Measurements from ENCODE around the gene CD58.
"Not testable (repeated sequence)": the region's sequence is repeated elsewhere in the genome, so short reads cannot be mapped to it uniquely, and the experiment has no call there.

The CD58 gene

GRCh38 chr1:116593401-116593800 lies 22.6 kb upstream of the CD58 start:
- not testable (repeated sequence) for DNase-seq (ENCODE audit: low spot score)

- DNase-seq (ENCODE audit: low spot score): not testable (repeated sequence)
Measured at GRCh38 chr1:116591951-116592605, 21.3 kb upstream of the CD58 start.

- peak; percentile 50 for DNase-seq (ENCODE audit: low spot score)
Measured at GRCh38 chr1:116591006-116591950, 20.5 kb upstream of the CD58 start.

GRCh38 chr1:116590359-116591005 lies 19.7 kb upstream of the CD58 start:
- not testable (repeated sequence) for DNase-seq (ENCODE audit: low spot score)

GRCh38 chr1:116589101-116589735 lies 18.4 kb upstream of the CD58 start:
- peak; percentile 64 for DNase-seq (ENCODE audit: low spot score)

- DNase-seq (ENCODE audit: low spot score): no peak
Measured at GRCh38 chr1:116587501-116588227, 16.8 kb upstream of the CD58 start.

GRCh38 chr1:116586741-116587143 lies 15.9 kb upstream of the CD58 start:
- DNase-seq (ENCODE audit: low spot score): no peak

GRCh38 chr1:116585886-116586285 lies 15.1 kb upstream of the CD58 start:
- peak; percentile 39 for DNase-seq (ENCODE audit: low spot score)

- no peak for DNase-seq (ENCODE audit: low spot score)
Measured at GRCh38 chr1:116581323-116581885, 10.6 kb upstream of the CD58 start.

- DNase-seq (ENCODE audit: low spot score): no peak
Measured at GRCh38 chr1:116580446-116581322, 9.9 kb upstream of the CD58 start.

- DNase-seq (ENCODE audit: low spot score): no peak
Measured at GRCh38 chr1:116579259-116579875, 8.5 kb upstream of the CD58 start.

- no peak for DNase-seq (ENCODE audit: low spot score)
Measured at GRCh38 chr1:116578581-116578980, 7.8 kb upstream of the CD58 start.

GRCh38 chr1:116577759-116578314 lies 7.0 kb upstream of the CD58 start:
- DNase-seq (ENCODE audit: low spot score): no peak

- DNase-seq (ENCODE audit: low spot score): peak; percentile 59
Measured at GRCh38 chr1:116574581-116575291, 3.9 kb upstream of the CD58 start.

GRCh38 chr1:116573431-116574095 lies 2.7 kb upstream of the CD58 start:
- DNase-seq (ENCODE audit: low spot score): peak; percentile 62

- no peak for DNase-seq (ENCODE audit: low spot score)
Measured at GRCh38 chr1:116572771-116573430, 2.1 kb upstream of the CD58 start.

- no peak for DNase-seq (ENCODE audit: low spot score)
Measured at GRCh38 chr1:116572099-116572498, 1.3 kb upstream of the CD58 start.

All from kidney tubule cell (primary cell).